Kidney (tissue), 14 donors: ENCODE measurements around the gene LRTM2. TPM values are rescaled to one million over a fixed set of nuclear protein-coding genes. Genes with fewer than 3 reads are reported as not detected.

Source experiments
- DNase-seq, 5 donors: peaks; one replicate each; pipeline ENCODE4 v3.0.0-alpha.2; 2013 to 2020
- FAIRE-seq: peaks from 2 replicates; lab custom pipeline; 2012; peaks lifted over from hg19 to GRCh38; lab: Jason Lieb, UNC
- H3K27ac ChIP-seq, 2 donors: one replicate each; pipeline ENCODE4 v1.7.0; 2013; ENCODE audit warnings: low read depth in 2 of 2, low read length in 2 of 2, inconsistent platforms in 1 of 2
- H3K27me3 ChIP-seq: one replicate; pipeline ENCODE4 v1.7.1; 2013; ENCODE audit warnings: low read length, inconsistent platforms; ENCODE audit not compliant: control insufficient read depth, insufficient read depth
- H3K36me3 ChIP-seq, 3 donors: one replicate each; pipeline versions ENCODE4 v1.7.0 to v1.7.1; 2013; ENCODE audit warnings: low read length in 3 of 3, control low read depth in 1 of 3, inconsistent platforms in 1 of 3; ENCODE audit not compliant: insufficient read depth in 3 of 3, control insufficient read depth in 2 of 3
- H3K4me1 ChIP-seq, 3 donors: one replicate each; pipeline versions ENCODE4 v1.7.0 to v1.7.1; 2013; ENCODE audit warnings: low read length in 3 of 3, inconsistent platforms in 1 of 3, low read depth in 1 of 3; ENCODE audit not compliant: control insufficient read depth in 2 of 3, insufficient read depth in 2 of 3
- H3K4me3 ChIP-seq, 3 donors: one replicate each; pipeline versions ENCODE4 v1.7.0 to v1.8.1; 2013; ENCODE audit warnings: low read length in 3 of 3, control low read depth in 1 of 3, inconsistent platforms in 1 of 3
- H3K9ac ChIP-seq, 3 donors: one replicate each; pipeline versions ENCODE4 v1.7.0 to v1.7.1; 2013; ENCODE audit warnings: low read length in 3 of 3, control low read depth in 1 of 3, inconsistent platforms in 1 of 3
- H3K9me3 ChIP-seq, 3 donors: one replicate each; pipeline versions ENCODE4 v1.7.0 to v1.7.1; 2013; ENCODE audit warnings: low read length in 3 of 3, control low read depth in 1 of 3, inconsistent platforms in 1 of 3; ENCODE audit not compliant: control insufficient read depth in 2 of 3, insufficient read depth in 1 of 3
- intact Hi-C: fragments of 100-400 bp; cut with DNase I; formaldehyde crosslinking; loops from one replicate; pipeline ENCODE4 v1.11.1; 2022
- polyA plus RNA-seq: library from polyadenylated mRNA; stranded (reverse); fragments of 350-450 nt; fragmentation: Illumina TruSeq; extraction: RNeasy Lipid Tissue Mini Kit (QIAGEN cat#74804); gene quantifications from one replicate; pipeline ENCODE4 v1.2.3, GENCODE V29; 2014; ENCODE audit warnings: low read depth, low replicate concordance; ENCODE audit not compliant: insufficient read depth
- total RNA-seq: library from RNA; stranded (reverse); fragmentation: NEBNext Ultra II Directional; extraction: Animal tissue kit (Norgen Biotek cat#: 25700); gene quantifications from one replicate; pipeline ENCODE4 v1.2.1, GENCODE V29; 2021
- TF ChIP-seq, protein P1 (sequence below): IDR thresholded peaks from 3 replicates; pipeline ENCODE4 v1.5.1; 2012; ENCODE audit warnings: mild to moderate bottlenecking, moderate library complexity, borderline replicate concordance; ENCODE audit not compliant: insufficient read depth; ENCODE audit errors: extremely low read depth
- donor health status: control.
- donor health status: control.
- donor health status: control.
- donor health status: control.
- donor health status: control.
- donor health status: DM: yes; HTN: yes; CAD: no.
- donor health status: Normal renal cell carcinoma (clear cell type).

LRTM2 gene
- total and polyA plus RNA-seq, 2 donors from 2014 or later, result not detected

DNA sequence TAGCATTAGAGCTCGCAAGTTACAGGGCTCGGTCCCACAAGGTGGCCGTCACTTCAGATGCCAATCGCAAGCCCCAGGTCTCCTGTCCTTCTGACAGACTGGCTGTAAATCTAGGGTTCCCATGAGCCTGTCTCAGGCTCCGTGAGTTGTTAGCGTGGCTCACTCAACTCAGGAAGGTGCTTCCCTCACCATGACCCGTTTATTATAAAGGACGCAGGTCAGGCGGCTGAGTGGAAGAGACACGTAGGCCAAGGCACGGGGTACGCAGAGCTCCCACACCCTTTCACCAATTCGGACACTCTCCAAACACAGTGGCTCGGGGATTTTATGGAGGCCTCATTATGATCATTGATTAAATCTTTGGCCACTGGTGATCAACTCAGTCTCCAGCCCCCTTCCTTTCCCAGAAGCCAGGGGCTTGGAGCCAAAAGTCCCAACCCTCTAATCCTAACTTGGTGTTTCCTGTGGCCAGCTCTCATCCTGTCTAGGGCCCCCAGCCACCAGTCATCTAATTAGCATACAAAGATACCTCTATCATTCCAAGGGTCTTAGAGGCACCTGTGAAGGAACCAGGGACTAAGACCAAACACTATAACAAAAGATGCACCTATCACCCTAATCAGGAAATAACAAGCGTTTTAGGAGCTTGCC lies 25.8 kb upstream of the LRTM2 start:
- H3K9ac ChIP-seq, result no peak overlapping the region
- intact Hi-C loops, result loop anchor here (5.0 to 10.0 kb wide), 2 partner anchors 140 to 142 kb away; no protein-coding TSS in a partner anchor
- TF ChIP-seq, protein P1, sequence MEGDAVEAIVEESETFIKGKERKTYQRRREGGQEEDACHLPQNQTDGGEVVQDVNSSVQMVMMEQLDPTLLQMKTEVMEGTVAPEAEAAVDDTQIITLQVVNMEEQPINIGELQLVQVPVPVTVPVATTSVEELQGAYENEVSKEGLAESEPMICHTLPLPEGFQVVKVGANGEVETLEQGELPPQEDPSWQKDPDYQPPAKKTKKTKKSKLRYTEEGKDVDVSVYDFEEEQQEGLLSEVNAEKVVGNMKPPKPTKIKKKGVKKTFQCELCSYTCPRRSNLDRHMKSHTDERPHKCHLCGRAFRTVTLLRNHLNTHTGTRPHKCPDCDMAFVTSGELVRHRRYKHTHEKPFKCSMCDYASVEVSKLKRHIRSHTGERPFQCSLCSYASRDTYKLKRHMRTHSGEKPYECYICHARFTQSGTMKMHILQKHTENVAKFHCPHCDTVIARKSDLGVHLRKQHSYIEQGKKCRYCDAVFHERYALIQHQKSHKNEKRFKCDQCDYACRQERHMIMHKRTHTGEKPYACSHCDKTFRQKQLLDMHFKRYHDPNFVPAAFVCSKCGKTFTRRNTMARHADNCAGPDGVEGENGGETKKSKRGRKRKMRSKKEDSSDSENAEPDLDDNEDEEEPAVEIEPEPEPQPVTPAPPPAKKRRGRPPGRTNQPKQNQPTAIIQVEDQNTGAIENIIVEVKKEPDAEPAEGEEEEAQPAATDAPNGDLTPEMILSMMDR, result no peak
- no peaks in the 10 kb centered on the region for H3K36me3 ChIP-seq
- H3K9me3 ChIP-seq, result no peaks in the 10 kb centered on the region
- FAIRE-seq (no peak), DNase-seq (peak in 1 of 5 donors; percentile 5)
- no peak overlapping the region for H3K27ac ChIP-seq
- no peak overlapping the region for H3K4me3 ChIP-seq
- H3K27me3 ChIP-seq, result no peaks in the 10 kb centered on the region
- peaks cover 0 to 18% (median 4%) of the 10 kb centered on the region in 3 donors for H3K4me1 ChIP-seq

DNA sequence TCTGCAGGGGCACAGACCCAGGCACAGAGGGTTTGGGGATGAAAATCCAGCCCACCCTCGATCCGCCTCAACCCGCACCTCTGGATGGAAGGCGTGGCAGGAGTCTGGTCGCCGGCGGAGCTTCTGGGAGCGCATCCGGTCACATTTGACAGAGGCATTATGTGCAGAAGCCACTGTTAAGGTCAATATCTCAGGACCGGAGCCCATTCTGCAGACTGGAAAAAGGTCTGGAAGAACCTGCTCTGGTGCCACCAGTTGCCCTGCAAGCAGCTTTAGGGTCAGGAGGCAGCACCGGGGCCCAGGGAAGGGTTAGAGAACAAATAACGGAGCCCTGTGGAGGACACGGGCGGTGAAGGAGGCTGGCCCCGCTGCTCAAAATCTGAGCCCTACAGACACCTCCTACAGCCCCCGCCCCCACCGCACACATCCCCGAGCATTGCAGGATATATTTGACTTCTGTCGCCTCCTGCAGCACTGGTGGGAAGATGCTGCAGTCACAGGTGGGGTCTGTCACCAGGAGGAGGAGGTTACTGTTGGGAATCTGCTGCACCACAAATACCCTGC lies 25.1 kb upstream of the LRTM2 start:
- H3K27me3 ChIP-seq, result no peaks in the 10 kb centered on the region
- intact Hi-C loops, result loop anchor here (10.0 kb wide), 1 partner anchor 139 kb away; no protein-coding TSS in a partner anchor
- H3K4me3 ChIP-seq, result peak overlapping the region in 1 of 3 donors; percentile 47
- no peaks in the 10 kb centered on the region for H3K9me3 ChIP-seq
- no peaks in the 10 kb centered on the region for H3K36me3 ChIP-seq
- no peak for FAIRE-seq
- no peak overlapping the region for H3K9ac ChIP-seq
- TF ChIP-seq, protein P1, result no peak
- no peak overlapping the region for H3K27ac ChIP-seq
- DNase-seq, result peak in 3 of 5 donors; percentile 7 to 70 (median 46)
- H3K4me1 ChIP-seq, result peaks cover 0 to 18% (median 4%) of the 10 kb centered on the region in 3 donors

DNA sequence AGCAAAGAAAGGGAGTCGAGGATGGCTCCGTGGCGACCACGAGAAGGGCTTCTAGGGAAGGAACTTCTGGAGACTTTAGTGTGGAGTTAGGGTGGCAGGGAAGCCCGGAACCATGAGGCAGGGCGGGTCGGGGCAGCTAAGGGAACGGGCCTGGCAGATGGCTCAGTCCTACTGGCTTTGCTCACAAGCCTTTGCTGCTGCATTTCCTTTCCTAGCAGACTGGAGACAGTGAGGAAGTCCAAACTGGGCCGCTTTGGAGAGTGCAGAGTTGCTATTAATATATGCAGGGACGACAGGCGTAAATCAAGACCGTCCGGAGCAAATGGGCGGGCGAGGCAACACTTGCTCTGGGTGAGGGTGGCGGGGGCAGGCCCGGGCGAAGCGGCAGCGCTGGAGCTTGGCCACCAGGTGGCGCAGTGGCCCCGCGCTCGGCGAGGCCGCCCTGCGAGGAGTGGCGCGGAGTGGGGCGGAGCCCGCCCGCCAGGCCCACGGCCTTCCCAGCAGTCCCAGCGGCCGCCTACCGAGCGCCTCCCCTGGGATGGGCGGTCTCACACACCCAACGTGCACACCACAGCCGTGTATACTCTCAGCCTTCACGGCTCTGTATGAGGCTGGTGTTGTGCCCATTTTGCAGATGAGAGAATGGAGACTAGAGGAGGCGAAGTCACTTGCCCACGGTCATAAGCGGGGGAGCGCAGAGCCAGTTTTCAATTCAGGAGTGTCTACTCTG lies 24.4 kb upstream of the LRTM2 start:
- Histone ChIP-seq H3K9me3 (no peaks in the 10 kb centered on the region), H3K9ac (peak overlapping the region in 2 of 3 donors; percentile 74 to 84), H3K4me3 (peak overlapping the region; percentile 68 to 79 (median 74)), H3K27ac (peak overlapping the region; percentile 48 to 67), H3K27me3 (no peaks in the 10 kb centered on the region), H3K4me1 (peaks cover 0 to 18% (median 4%) of the 10 kb centered on the region in 3 donors), H3K36me3 (no peaks in the 10 kb centered on the region)
- FAIRE-seq, result no peak
- intact Hi-C loops, result loop anchor here (10.0 kb wide), 1 partner anchor 139 kb away; no protein-coding TSS in a partner anchor
- TF ChIP-seq, protein P1, result peak; percentile 99
- DNase-seq, result peak; percentile 88 to 98 (median 95)
